ENCODE results near the gene KBTBD13. TPM values are rescaled to one million over a fixed set of nuclear protein-coding genes. Genes with fewer than 3 reads are reported as not detected.
"Not testable (repeated sequence)": the region's sequence is repeated elsewhere in the genome, so short reads cannot be mapped to it uniquely, and the experiment has no call there.

KBTBD13 gene
- total and polyA plus RNA-seq, 7 donors, result 0.03 TPM; not detected in 6

DNA sequence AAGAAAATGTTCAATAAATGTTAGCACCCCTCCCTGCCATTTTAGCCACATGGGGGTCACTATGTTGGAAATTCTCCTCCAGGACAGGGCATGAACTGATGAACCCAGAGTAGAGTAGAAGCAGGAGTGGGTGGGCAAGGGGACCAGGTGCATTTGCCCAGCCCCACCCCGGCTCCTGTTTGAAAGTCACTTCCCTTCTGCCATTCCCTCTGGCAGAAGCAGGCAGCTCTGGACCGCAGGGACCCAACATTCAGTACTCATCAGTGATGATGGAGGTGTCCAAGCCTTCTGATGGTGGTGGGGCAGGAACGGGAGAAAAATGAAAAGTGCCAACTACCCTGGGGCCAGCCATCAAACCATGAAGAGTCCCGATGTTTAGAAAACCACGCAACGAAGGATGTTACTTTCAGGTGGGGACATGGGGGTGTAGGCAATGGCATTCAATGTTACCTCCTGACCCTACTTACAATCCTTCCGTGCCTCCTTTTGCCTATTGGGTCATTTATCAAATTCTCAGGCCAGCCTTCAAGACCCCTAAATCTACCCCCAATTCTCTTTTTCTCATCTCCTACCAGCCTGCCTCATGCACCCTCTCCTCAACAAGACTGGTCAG lies 21.2 kb downstream of the KBTBD13 start:
- H3K9me3 ChIP-seq, result no peaks in the 10 kb centered on the region
- TF ChIP-seq CTCF (IDR thresholded peaks at IDR 0.05), result no peak
- no peak for TF ChIP-seq POLR2AphosphoS5 (IDR thresholded peaks at IDR 0.05)
- no peak for TF ChIP-seq EP300 (IDR thresholded peaks at IDR 0.05)
- no peak for TF ChIP-seq POLR2A (IDR thresholded peaks at IDR 0.05)
- H3K4me3 ChIP-seq, result no peak overlapping the region
- H3K27me3 ChIP-seq, result no peaks in the 10 kb centered on the region
- peaks cover 0 to 45% (median 13%) of the 10 kb centered on the region in 4 donors for H3K36me3 ChIP-seq
- no peak for DNase-seq
- H3K27ac ChIP-seq, result peak overlapping the region in 1 of 4 donors; percentile 95
- intact Hi-C loops (cut with DNase I), result loop anchor here (2.0 kb wide), 1 partner anchor 15 kb away; no protein-coding TSS in a partner anchor
- H3K4me1 ChIP-seq, result peaks cover 3 to 60% (median 53%) of the 10 kb centered on the region in 4 donors
- WGBS, 2 donors, result 95 to 96% methylated on average over 7 of the region's 7 CpGs

DNA sequence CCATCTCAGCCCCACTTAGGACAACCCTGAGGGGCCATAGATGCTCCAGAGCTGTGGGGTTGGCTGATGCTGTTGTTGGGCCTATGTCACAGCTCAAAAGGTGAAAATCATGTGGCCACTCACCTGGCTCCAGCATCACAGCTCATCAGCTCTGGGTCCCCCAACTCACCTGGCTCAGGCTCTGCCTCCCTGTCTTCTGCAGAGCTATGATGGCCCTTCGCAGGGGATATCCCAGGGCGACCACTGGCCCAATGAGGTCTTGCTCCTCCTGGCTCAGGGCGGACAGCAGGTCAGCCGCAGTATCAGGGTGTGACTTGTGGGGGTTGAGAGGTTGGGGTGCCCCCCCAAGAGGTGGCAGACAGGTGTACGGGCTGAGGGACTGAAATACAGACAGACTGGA lies 22.8 kb downstream of the KBTBD13 start:
- WGBS, 2 donors, result 95 to 97% methylated on average over 5 of the region's 5 CpGs
- TF ChIP-seq POLR2A (IDR thresholded peaks at IDR 0.05) (no peak), CTCF (IDR thresholded peaks at IDR 0.05) (no peak), EP300 (IDR thresholded peaks at IDR 0.05) (no peak), POLR2AphosphoS5 (IDR thresholded peaks at IDR 0.05) (no peak)
- peaks cover 2 to 44% (median 39%) of the 10 kb centered on the region in 4 donors for H3K4me1 ChIP-seq
- H3K27ac ChIP-seq, result no peak overlapping the region
- H3K27me3 ChIP-seq, result no peaks in the 10 kb centered on the region
- peaks cover 0 to 45% (median 13%) of the 10 kb centered on the region in 4 donors for H3K36me3 ChIP-seq
- H3K9me3 ChIP-seq, result no peaks in the 10 kb centered on the region
- DNase-seq, result no peak
- no peak overlapping the region for H3K4me3 ChIP-seq
- intact Hi-C loops (cut with DNase I), result no loop called here

- intact Hi-C loops (cut with DNase I), result loop anchor here (2.0 kb wide), 1 partner anchor 67 kb away; no protein-coding TSS in a partner anchor
- Histone ChIP-seq H3K36me3 (peaks cover 0 to 50% (median 13%) of the 10 kb centered on the region in 4 donors), H3K4me1 (peaks cover 0 to 39% (median 34%) of the 10 kb centered on the region in 4 donors)
- not testable (repeated sequence) for H3K27ac ChIP-seq, H3K4me3 ChIP-seq, DNase-seq, H3K27me3 ChIP-seq, H3K9me3 ChIP-seq
- WGBS, 2 donors, result 92 to 97% methylated on average over 10 of the region's 10 CpGs
Measured at GRCh38 chr15:65099801-65100200, 23.3 kb downstream of the KBTBD13 start.

DNA sequence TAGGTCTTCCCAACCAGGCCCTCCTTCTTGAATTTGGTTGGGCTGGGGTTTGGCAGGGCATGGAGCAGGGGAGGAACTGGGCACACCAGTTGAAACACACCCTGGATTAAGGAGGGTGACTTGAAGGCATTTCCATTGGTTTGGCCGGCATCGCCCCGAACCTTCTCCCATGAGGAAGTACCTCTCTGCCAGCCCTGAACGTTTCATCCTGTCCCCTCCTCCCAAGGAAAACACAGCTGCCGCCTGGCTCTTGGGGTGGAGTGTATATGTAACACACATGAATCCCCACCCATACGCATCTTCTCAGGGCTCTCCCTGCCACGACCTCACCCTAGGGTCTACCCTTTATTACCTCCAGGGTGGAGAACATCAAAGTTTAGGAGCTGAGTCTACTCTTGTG lies 23.9 kb downstream of the KBTBD13 start:
- H3K4me3 ChIP-seq, result no peak overlapping the region
- no peak for DNase-seq
- H3K4me1 ChIP-seq, result peaks cover 0 to 33% (median 27%) of the 10 kb centered on the region in 4 donors
- no peak overlapping the region for H3K27ac ChIP-seq
- WGBS, 2 donors, result 22 to 65% methylated on average over 7 of the region's 7 CpGs
- peaks cover 0 to 56% (median 13%) of the 10 kb centered on the region in 4 donors for H3K36me3 ChIP-seq
- no peak for TF ChIP-seq EP300 (IDR thresholded peaks at IDR 0.05)
- TF ChIP-seq POLR2A (IDR thresholded peaks at IDR 0.05), result no peak
- TF ChIP-seq POLR2AphosphoS5 (IDR thresholded peaks at IDR 0.05), result no peak
- TF ChIP-seq CTCF (IDR thresholded peaks at IDR 0.05), result no peak
- no peaks in the 10 kb centered on the region for H3K27me3 ChIP-seq
- intact Hi-C loops (cut with DNase I), result loop anchor here (2.0 kb wide), 1 partner anchor 68 kb away; no protein-coding TSS in a partner anchor
- no peaks in the 10 kb centered on the region for H3K9me3 ChIP-seq

GRCh38 chr15:65101411-65101890 lies 24.9 kb downstream of the KBTBD13 start:
- peak overlapping the region in 1 of 4 donors; percentile 19 for H3K27ac ChIP-seq
- WGBS, 2 donors, result 34 to 45% methylated on average over 9 of the region's 9 CpGs
- intact Hi-C loops (cut with DNase I), result loop anchor here (1.0 to 2.0 kb wide), 2 partner anchors 47 to 69 kb away; no protein-coding TSS in a partner anchor
- H3K27me3 ChIP-seq, result no peaks in the 10 kb centered on the region
- H3K4me3 ChIP-seq, result no peak overlapping the region
- DNase-seq, result peak; percentile 86
- no peaks in the 10 kb centered on the region for H3K9me3 ChIP-seq
- TF ChIP-seq EP300 (IDR thresholded peaks at IDR 0.05) (no peak), POLR2AphosphoS5 (IDR thresholded peaks at IDR 0.05) (no peak), CTCF (IDR thresholded peaks at IDR 0.05) (peak; percentile 61 to 88 (median 82)), POLR2A (IDR thresholded peaks at IDR 0.05) (no peak)
- peaks cover 0 to 64% (median 18%) of the 10 kb centered on the region in 4 donors for H3K36me3 ChIP-seq
- peaks cover 0 to 23% (median 19%) of the 10 kb centered on the region in 4 donors for H3K4me1 ChIP-seq
